C4-2B (cell line): Measurements from ENCODE around the gene OR8K5.

Experiments used
- H3K27ac ChIP-seq: fragments of 450-650 bp; 2 replicates; pipeline ENCODE4 v1.5.1; 2017
- ZFX ChIP-seq: fragments of 450-650 bp; IDR thresholded peaks from 2 replicates; pipeline ENCODE4 v1.6.1; 2017
- TF ChIP-seq, protein P1 (sequence below): fragments of 450-650 bp; conservative IDR thresholded peaks from 2 replicates; pipeline ENCODE4 v1.5.1; 2017; ENCODE audit warnings: mild to moderate bottlenecking

OR8K5 gene, protein sequence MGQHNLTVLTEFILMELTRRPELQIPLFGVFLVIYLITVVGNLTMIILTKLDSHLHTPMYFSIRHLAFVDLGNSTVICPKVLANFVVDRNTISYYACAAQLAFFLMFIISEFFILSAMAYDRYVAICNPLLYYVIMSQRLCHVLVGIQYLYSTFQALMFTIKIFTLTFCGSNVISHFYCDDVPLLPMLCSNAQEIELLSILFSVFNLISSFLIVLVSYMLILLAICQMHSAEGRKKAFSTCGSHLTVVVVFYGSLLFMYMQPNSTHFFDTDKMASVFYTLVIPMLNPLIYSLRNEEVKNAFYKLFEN

DNA sequence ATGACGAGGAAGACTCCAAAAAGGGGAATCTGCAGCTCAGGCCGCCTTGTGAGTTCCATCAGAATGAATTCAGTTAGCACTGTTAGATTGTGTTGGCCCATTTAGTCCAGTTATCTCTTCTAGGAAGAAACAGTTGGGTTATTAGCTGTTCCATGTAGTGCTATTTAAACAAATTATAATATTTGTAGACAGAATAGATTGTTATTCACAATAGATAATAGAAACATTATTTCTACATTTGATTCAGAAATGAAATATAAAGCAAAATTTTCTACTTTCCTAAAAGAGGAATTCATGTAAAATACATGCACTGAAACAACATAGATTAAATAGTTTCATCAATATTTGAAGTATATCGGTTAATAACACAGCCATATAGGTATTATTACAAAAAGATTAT lies at the start of gene OR8K5:
Gene OR8K5, minus strand, starts transcription at position 101 of the 400 bp plus-strand sequence. Its CDS starts 0 bp downstream, at position 101.
- TF ChIP-seq, protein P1, sequence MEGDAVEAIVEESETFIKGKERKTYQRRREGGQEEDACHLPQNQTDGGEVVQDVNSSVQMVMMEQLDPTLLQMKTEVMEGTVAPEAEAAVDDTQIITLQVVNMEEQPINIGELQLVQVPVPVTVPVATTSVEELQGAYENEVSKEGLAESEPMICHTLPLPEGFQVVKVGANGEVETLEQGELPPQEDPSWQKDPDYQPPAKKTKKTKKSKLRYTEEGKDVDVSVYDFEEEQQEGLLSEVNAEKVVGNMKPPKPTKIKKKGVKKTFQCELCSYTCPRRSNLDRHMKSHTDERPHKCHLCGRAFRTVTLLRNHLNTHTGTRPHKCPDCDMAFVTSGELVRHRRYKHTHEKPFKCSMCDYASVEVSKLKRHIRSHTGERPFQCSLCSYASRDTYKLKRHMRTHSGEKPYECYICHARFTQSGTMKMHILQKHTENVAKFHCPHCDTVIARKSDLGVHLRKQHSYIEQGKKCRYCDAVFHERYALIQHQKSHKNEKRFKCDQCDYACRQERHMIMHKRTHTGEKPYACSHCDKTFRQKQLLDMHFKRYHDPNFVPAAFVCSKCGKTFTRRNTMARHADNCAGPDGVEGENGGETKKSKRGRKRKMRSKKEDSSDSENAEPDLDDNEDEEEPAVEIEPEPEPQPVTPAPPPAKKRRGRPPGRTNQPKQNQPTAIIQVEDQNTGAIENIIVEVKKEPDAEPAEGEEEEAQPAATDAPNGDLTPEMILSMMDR, result no peak
- no peak for TF ChIP-seq ZFX
- H3K27ac ChIP-seq, result no peak within 1 kb of the TSS

DNA sequence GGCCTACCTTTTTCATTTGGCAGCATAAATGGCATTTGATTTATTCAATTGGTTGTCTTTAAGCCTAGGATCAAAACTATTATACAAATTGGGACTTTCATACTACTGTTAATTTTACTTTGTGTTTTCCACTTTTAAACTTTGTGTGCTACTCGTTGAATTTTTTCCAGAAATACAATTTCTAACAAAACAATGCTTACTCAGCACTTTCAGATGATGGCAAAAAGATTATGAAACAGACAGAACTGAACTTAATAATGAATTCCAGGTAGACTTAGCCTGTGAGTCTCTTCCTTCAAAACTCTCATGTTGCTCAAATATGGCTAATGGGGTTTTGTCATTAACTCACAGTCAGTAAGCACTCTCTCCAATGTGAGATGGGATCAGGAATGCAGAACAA lies 47.7 kb upstream of the OR8K5 start:
- no peak for TF ChIP-seq ZFX
- TF ChIP-seq, protein P1, result no peak
- H3K27ac ChIP-seq, result no peak overlapping the region

DNA sequence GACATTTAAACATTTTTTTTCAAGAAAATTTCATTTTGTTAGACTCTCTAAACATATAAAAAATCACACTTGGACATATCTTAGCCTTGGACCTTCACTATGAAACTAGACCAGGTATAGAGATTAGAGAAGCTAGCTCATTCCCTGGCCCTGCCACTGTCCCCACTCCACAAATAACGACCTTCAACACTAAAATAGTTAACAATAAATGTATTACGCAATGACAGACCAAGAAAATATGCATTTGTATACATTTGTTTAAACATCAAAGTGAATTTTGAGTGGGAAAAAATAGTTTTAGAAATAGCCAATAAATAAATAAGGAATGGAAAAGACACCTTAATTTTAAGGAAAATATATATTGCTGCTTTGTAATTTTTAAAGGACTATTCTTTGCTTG lies 37.2 kb upstream of the OR8K5 start:
- TF ChIP-seq ZFX, result no peak
- TF ChIP-seq, protein P1, result no peak
- no peak overlapping the region for H3K27ac ChIP-seq

DNA sequence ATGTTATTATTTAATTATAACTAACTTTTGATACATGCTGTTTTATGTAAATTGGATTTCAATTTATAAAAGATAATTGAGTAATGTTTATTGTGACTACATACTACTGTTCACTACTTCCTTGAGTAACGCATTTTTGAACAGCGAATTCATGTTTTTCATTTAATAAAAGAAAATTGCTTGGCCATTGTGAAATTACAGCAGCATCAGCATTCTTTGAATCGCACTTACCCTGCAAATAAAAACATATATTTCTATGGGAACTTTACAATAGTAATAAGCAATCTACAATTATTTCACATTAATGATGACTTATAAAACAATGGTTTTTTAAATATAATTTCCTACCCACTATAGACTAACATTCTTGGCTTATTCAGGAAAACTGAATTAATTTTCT lies 36.6 kb upstream of the OR8K5 start:
- no peak overlapping the region for H3K27ac ChIP-seq
- TF ChIP-seq, protein P1, result no peak
- TF ChIP-seq ZFX, result no peak

DNA sequence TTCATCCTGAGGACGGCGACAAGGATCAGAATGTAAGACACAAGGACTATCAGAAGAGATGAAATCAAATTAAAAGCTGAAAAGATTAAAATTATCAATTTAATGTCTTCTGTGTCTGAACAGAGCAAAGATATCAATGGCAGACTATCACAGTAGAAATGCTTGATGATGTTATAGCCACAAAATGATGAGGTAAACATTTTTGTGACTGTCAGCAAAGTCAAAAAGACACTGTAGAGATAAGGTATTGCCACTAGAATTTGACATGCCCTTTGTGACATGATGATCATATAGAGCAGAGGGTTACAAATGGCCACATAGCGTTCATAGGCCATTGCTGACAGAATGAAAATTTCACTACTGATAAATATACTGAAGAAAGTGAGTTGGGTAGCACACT lies 28.5 kb upstream of the OR8K5 start:
- H3K27ac ChIP-seq, result no peak overlapping the region
- TF ChIP-seq, protein P1, result no peak
- no peak for TF ChIP-seq ZFX

DNA sequence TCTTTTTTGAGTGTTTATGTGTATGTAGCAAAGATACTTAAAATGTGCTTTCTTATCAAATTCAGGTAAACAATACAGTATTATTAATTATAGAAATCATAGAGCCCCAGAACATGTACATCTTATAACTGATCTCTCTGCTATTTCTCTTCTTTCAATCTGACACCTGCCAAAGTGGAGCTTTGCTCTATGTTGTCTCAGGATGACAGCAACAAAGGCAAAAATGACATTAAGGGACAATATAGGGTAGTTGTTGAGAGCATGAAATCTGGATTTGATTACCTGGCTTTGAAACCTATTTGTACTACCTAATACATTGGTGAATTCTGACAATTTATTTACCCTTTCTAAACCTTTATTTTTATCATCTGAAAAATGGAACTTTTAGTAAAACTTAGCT lies 23.3 kb upstream of the OR8K5 start:
- no peak overlapping the region for H3K27ac ChIP-seq
- no peak for TF ChIP-seq ZFX
- TF ChIP-seq, protein P1, result no peak

DNA sequence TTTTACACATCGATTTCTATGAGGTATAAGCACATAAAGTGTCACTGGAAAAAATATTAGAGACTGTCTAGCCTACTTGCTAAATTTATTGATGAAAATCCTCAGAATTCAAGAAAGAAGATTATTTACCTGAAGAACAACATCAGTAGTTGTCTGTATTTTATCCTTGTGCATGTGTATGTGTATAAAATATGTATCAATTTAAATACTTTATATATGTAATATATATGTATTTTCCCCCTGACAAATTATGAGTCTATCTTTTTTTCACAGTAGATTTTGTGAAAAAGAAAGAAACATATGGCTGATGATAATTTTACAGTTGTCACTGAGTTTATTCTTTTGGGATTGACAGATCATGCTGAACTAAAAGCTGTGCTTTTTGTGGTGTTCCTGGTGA lies 16.2 kb upstream of the OR8K5 start, which contains the start of gene OR5J2:
Gene OR5J2, plus strand, starts transcription at position 301 of the 400 bp plus-strand sequence. Its CDS starts 0 bp downstream, at position 301.
- H3K27ac ChIP-seq, result no peak within 1 kb of the TSS
- TF ChIP-seq ZFX, result no peak
- TF ChIP-seq, protein P1, result no peak
